Esophagus muscularis mucosa (tissue), 4 donors: ENCODE measurements around the gene RTEL1.

Experiments
- CTCF ChIP-seq, 3 experiments: fragments of 200-600 bp in 2 of 3; fragments of 450-650 bp in 1 of 3; sonication (generic) in 2 of 3; IDR thresholded peaks; one replicate each; pipeline ENCODE4 v1.5.1; 2017 to 2019; ENCODE audit warnings: antibody characterized with exemption in 3 of 3, mild to moderate bottlenecking in 2 of 3, moderate library complexity in 1 of 3
- EP300 ChIP-seq: sonication (generic); formaldehyde crosslinking; IDR thresholded peaks from one replicate; pipeline ENCODE4 v1.6.1; 2017; ENCODE audit warnings: antibody characterized with exemption
- POLR2A ChIP-seq: fragments of 450-650 bp; IDR thresholded peaks from one replicate; pipeline ENCODE4 v1.6.1; 2017; ENCODE audit warnings: antibody characterized with exemption, moderate library complexity, mild to moderate bottlenecking, low read depth
- POLR2AphosphoS5 ChIP-seq, 2 donors: sonication (generic); formaldehyde crosslinking; IDR thresholded peaks; one replicate each; pipeline ENCODE4 v1.6.1; 2017; ENCODE audit warnings: antibody characterized with exemption in 2 of 2

DNA sequence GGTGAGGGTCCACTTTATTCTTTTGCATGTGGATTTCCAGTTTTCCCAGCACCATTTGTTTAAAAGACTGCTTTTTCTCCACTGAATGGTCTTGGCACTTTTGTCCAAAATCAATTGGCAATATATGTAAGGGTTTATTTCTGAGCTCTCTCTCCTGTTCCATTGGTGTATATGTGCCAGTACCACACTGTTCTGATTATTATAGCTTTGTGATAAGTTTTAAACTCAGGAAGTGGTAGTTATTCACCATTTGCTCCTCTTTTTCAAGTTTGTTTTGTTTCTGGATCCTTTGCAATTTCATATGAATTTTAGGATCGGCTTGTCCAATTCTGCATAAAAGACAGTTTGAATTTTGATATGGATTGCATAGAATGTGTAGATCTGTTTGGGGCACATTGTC is 54.1 kb downstream of the RTEL1 start:
- no peak for TF ChIP-seq POLR2AphosphoS5 (IDR thresholded peaks at IDR 0.05)
- no peak for TF ChIP-seq POLR2A
- no peak for TF ChIP-seq EP300
- TF ChIP-seq CTCF (IDR thresholded peaks at IDR 0.05): no peak
